Suppressor macrophage treated with lipopolysaccharide for 4 hours (primary cell): ENCODE measurements around the gene GET3.

Experiments used
- DNase-seq: peaks from one replicate; pipeline ENCODE4 v3.0.0-alpha.2; 2020

Gene GET3

DNA sequence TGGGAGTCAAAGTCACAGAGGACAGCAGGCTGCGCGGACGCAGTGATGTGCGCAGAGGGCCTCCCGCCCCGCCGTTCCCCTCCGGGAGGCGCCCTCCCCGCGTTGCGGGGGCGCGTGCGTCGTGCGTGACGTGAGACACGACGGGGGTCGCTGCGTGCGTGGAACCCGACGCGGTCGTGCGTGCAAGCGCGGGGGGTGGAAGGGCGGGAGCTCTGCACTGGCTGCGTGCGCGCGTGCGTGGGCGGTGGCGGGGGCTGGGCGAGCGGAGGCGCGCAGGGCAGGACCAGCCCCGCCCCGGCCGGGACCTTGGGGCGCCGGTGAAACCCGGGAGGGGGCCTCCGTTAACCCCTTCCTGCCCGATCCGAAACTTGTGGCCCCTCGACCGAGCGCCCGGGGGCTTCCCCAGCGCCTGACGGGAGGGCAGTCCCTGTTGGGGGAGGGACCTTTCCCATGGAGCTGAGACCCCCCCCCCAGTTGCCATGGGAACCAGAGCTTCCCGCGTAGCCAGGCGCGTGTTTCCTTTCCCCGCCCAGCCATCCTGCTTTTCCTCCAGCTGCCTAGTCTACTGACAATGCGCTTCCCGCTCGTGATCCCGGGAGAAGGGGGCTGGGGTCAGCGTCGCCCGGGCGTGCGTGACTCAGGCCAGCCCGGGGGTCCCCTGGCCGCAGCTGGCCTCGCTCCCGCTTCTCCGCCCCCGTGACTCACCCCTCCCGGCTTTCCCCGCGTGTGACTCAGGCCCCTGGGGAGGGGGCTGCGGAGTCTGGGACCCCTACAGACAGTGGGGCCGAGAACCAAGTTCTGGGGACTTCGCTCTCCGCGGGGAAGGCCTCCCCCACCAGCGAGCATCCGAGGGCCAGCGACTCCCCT, 45.4 kb downstream of the GET3 start:
- peak; percentile 92 for DNase-seq

DNA sequence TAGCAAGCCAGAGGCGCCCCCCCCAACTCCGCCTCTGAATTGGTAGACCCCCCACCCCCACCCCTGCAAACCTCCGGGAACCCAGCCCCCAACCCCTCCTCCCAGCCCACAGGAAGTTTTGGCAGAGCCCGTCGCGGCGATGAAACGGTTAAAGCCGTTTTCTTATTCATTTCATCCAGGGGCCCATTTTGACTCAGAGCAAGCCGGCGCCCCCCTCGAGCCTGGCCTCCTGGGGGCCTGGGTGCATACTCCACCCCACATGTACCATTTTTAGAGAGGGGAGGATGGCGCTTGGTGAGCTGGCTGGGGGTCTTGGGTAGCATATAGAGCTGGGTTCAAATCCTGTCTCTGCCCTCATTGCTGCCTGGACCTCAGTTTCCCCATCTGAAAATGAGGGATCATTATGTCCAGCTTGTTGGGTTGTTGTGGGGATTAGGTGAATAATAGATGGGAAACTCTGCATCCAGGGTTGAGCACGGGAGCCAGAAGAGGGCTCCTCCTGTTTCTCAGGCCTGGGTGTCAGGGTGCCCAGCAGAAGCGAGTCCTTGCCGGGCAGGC, 46.1 kb downstream of the GET3 start:
- peak; percentile 41 for DNase-seq

DNA sequence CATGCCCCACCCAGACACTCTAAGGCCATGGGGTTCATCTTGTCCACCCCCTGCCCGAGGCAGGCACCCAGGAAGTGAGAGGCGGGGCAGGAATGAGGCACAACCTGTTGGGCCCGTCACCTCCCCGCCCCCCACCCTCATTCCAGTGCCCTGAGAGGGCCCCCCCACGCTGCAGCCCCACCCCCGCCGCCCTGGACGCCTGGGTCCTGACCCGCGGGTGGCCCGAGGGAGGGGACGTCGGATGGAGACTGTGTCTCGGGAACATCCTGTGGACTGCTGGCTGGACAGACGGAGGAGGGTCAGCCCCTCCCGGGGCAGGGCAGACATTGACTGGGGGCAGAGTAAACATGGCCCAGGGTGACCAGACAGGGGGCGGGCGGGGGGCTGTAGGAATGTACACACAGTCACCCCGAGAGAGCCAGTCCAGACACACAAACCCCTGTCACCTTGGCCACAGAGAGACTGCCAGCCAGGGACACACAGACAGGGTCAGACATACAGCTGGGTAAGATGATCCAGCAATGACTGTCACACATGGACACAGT, 46.6 kb downstream of the GET3 start:
- no peak for DNase-seq

DNA sequence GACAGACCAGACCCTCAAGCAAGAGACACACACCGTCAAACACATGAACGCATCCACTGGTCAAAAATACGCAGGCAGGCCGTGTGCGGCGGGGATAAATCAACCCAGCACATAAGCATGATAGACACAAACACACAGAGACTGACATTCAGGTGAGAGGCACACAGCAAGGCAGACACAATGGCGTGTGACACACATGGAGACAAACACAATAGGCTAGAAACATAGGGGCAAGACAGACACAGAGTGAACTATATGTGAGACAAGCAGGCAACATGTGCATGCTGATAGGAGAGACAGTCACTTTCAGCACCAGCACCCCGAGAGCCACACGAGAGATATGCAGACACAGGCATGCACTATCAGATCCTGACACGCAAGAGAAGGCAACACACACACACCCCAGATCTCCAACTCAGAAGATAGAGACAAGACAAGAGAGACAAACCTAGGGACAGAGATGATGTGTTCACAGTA, 47.1 kb downstream of the GET3 start:
- no peak for DNase-seq

DNA sequence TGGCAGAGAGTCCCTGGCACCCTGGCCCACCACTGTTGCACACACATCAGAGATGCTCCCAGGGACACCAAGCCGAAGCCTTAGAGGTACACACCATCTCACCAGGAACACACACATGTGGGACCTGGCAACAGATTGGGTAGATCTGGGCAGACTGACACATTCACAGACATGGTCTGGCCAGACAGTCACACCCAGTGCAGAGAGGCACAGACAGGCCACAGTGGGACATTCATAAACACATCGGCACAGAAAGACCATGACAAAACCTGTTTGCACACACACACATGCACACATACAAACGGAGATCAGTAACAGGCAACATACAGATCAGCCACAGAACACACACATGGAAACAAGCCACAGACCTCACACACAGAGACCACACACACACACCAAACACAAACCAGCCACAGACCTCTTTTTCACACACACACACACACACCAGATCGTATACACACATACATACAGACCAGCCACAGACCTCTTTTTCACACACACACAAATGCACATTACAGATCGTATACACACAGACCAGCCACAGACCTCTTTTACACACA, 47.7 kb downstream of the GET3 start:
- peak; percentile 25 for DNase-seq

DNA sequence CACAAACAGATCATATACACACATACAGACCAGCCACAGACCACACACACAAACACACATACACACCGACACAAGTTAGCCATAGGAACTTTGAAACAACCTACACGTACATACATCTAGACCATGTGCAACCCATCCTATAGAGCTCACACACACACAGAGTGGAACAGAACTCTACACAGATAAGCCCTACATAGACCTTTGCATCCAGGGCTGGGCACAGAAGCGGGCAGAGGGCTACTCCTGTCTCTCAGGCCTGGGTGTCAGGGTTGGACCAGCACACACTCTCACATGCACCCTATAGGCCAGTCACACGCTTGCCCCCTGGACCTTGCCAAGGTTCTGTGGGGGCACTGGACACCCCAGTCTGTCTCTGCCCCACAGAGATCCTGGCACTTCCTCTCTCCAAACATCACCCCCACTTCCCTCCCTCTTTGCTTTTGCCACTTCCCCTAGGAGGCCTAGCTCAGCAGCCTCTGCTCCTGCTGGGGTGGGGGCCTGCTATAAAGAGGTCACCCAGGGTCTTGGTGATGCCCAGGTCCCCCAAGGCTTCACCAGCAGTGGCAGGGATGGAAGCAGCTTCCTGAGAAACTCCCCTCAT, 48.2 kb downstream of the GET3 start:
- peak; percentile 64 for DNase-seq

DNA sequence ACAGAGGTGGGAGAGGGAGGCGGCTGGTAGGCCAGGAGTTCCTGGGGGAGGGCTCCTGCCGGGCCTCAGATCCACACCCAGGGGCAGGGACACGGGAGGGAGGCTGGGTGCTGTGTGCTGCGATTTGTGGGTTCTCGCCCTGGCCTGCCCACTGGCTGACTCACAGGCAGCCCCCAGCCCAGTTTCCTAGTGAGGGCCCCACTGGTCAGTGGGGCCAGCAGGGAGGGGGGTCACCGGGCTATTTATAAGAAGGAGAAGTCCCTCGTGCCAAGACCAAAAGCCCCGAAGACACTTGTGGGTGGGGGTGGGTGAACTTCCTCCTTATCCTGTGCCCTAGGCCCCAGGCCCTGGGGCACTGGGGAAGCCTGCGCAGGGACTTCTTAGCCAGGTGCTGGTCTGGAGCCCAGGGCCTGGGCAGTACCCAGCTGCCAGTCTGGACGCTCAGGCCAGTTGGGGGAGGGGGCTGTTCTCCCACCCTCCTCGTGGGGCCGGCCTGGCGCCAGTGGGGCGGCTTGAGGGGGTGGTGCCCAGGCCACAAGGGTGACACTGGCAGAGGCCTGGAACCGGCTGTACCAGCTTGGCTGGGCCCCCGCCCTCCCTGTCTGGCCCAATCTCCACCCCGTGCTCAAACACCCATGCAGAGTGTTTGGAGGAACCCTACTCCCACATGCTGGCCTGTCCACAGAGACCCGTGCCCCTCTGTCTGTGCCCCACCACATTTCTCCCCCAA, 49.0 kb downstream of the GET3 start:
- DNase-seq: peak; percentile 92

DNA sequence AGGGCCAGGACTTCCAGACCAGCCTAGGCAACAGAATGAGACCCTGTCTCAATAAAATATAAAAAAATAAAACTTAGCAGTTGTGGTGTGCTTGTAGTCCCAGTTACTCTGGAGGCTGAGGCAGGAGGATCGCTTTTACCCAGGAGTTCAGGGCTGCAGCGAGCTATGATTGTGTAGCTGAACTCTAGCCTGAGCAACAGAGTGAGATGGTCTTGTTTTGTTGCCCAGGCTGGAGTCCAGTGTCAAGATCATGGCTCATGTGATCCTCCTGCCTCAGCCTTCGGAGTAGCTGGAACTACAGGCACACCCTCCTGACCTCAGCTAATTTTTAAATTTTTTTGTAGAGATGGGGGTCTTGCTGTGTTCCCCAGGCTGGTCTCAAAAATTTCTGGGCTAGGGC, 49.7 kb downstream of the GET3 start:
- peak; percentile 35 for DNase-seq

DNA sequence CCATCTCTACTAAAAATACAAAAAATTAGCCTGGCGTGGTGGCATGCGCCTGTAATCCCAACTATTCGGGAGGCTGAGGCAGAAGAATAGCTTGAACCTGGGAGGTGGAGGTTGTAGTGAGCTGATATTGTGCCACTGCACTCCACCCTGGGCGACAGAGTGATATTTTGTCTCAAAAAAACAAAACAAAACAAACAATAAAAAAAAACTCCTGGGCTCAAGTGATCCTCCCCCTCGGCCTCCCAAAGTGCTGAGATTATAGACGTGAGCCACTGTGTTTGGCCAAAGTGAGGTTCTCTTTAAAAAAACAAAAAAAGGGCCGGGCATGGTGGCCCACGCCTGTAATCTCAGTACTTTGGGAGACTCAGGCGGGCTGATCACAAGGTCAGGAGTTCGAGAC, 50.2 kb downstream of the GET3 start:
- no peak for DNase-seq

DNA sequence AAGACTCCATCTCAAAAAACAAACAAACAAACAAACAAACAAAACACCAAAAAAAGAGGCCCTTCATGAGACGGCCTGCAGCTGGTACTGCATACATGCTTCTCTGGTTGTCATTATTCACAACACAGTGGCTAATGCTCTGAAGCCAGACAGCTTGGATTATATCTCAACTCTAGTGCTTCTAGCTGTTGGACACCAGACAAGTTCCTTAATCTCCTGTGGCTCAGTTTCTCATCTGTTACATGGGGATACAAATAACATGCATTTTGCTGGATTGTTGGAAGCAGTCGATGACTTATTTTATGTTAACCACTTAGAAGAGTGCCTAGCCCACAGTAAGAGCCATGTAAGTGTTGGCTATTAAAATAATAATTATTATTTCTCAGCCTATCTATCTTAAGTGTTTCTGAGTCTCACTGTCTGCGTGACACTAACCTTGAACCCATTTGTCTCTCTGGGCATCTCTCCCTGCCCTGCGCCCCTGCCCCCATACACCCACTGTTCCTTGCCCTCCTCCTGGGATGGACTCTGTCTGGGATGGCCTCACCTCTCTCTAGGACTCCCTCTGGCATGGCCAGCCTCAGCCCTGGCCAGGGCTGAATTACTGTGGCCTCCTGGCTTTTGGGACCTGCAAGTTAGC, 50.9 kb downstream of the GET3 start:
- DNase-seq: no peak

DNA sequence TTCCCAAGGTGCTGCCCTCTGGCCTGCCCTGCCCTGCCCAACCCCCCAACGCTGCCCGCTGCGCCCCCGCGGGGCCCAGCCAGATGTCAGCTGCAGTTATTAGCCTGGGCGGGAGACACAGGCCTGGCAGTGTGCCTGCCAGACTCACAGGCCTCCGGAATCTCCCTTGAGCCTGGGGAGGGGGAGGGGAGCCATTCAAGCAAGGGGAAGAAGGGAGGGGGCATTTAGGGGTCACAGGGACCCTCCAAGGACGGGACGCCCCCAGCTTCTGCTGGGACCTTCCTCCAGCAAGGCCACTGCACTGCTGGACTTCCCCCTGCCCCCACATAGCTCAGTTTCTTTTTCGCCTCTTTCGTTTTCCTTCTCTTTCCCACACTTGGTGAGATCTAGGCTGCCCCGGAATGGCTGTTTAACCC, 51.4 kb downstream of the GET3 start:
- peak; percentile 97 for DNase-seq

DNA sequence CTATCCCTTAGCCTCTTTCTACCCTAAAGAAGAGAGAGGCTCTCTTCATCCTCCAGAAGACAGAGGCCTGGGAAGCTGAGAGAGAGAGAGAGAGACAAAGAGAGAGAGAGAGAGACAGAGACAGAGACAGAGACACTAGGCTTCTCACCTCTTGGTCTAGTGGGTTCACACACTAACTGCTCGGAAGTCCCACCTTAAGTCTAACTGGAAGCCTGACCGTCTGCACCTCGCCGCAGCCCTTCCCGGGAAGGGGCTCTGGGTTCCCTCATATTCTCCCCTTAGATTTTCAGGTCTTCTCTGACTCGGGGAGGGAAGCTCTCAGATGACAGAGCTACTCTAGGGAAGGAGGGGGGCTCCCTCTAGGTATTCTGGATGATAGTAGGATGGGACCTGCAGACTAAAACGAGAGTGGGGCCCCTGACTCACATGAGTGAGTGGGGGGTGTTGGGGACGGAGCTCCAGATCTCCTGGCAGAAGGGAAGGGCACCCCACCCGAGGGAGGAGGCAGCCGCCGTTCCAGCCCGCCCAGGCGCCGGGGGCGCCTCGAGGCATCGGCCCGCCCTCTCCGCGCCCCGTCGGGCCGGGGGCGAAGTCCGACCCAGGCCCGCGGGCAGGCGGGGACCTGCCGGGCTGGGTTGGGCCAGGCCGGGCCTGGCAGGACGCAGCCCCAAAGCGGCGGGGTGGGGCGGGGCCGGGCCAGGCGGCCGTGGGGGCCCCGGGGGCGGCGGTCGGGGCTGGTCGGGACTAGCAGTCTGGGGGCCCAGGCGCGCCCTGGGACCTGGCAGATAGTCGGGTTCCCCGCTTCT, 52.0 kb downstream of the GET3 start:
- DNase-seq: no peak

DNA sequence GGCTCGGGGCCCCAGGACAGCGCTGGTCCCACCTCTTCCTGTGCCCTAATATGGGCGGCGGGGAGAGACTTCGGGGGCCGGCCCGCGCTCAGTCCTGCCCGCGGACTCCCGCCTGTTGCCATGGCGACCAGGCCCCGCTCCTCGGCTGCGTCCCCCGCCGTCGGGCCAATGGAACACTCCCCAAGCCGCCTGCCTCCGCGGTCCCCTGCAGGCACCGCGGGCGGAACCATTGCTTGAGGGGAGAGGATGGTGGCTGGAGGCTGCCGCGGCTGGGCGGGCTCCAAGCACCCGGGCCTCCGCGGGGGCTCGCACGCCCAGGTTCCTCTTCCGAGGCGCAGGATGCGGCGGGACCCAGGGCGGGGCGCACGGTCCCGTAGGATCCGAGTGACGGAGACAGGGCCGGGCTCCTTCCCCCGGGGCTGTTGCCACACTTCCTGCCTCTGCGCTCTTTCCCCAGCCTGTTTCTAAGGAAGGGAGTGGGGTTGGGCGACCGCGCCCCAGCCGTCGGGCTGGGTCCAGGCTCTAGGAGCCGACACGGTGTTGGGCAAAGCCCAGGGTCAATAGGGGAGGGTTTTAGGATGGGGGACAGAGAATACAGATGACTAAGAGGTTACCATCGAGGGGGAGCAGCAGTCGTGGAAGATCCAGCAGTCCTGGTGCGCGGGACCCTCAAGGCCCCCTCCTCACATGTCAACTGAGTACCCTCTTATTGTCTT, 52.8 kb downstream of the GET3 start:
- peak; percentile 99 for DNase-seq

DNA sequence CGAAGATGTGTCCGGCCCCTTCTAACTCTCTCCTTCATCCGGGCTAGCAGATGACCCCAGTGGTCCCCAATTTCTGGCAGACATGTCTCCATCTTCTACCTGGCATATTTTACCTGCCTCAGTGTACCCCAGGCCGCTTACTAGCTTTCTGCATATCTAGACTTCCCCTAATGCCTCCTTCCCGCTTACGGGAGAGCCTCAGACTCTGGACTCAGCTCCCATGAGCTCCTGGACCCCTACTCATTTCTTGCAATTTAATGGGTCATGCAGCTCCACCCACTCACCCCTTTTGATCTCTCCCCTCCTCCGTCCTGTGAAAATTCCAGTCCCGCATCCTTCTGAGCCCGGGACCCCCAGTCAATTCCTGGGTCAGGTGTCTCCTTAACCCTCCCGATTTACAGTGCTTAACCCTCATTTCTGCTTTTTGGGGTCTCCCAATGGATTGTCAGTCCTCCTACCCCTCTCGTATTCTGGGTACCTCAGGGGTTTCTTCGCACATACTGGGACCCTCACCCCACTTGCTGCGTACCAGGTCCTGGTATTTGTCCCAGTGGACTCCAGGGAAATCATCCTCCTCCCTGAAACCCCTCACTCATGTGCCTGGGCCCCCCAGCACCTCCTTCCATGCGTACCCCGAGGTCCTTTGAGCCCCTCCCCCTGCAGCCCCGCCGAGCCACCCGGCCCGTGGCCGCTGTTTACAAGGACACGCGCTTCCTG, 53.5 kb downstream of the GET3 start:
- peak; percentile 42 for DNase-seq

DNA sequence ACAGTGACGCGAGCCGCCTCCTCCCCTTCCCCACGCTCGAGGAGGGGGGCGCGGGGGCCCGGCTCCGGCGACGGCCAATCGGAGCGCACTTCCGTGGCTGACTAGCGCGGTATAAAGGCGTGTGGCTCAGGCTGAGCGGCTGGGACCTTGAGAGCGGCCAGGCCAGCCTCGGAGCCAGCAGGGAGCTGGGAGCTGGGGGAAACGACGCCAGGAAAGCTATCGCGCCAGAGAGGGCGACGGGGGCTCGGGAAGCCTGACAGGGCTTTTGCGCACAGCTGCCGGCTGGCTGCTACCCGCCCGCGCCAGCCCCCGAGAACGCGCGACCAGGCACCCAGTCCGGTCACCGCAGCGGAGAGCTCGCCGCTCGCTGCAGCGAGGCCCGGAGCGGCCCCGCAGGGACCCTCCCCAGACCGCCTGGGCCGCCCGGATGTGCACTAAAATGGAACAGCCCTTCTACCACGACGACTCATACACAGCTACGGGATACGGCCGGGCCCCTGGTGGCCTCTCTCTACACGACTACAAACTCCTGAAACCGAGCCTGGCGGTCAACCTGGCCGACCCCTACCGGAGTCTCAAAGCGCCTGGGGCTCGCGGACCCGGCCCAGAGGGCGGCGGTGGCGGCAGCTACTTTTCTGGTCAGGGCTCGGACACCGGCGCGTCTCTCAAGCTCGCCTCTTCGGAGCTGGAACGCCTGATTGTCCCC, 54.2 kb downstream of the GET3 start, which contains the start of gene JUNB:
JUNB (plus strand) TSS at position 142 of the 706 bp plus-strand sequence; CDS start at position 428, 286 bp downstream.
- peak; percentile 100 for DNase-seq

DNA sequence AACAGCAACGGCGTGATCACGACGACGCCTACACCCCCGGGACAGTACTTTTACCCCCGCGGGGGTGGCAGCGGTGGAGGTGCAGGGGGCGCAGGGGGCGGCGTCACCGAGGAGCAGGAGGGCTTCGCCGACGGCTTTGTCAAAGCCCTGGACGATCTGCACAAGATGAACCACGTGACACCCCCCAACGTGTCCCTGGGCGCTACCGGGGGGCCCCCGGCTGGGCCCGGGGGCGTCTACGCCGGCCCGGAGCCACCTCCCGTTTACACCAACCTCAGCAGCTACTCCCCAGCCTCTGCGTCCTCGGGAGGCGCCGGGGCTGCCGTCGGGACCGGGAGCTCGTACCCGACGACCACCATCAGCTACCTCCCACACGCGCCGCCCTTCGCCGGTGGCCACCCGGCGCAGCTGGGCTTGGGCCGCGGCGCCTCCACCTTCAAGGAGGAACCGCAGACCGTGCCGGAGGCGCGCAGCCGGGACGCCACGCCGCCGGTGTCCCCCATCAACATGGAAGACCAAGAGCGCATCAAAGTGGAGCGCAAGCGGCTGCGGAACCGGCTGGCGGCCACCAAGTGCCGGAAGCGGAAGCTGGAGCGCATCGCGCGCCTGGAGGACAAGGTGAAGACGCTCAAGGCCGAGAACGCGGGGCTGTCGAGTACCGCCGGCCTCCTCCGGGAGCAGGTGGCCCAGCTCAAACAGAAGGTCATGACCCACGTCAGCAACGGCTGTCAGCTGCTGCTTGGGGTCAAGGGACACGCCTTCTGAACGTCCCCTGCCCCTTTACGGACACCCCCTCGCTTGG, 55.0 kb downstream of the GET3 start:
- peak; percentile 80 for DNase-seq

DNA sequence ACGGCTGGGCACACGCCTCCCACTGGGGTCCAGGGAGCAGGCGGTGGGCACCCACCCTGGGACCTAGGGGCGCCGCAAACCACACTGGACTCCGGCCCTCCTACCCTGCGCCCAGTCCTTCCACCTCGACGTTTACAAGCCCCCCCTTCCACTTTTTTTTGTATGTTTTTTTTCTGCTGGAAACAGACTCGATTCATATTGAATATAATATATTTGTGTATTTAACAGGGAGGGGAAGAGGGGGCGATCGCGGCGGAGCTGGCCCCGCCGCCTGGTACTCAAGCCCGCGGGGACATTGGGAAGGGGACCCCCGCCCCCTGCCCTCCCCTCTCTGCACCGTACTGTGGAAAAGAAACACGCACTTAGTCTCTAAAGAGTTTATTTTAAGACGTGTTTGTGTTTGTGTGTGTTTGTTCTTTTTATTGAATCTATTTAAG, 55.6 kb downstream of the GET3 start:
- DNase-seq: no peak
